PC-3 (cell line): ENCODE results near the gene CHD2. TPM values are rescaled to one million over a fixed set of nuclear protein-coding genes. Genes with fewer than 3 reads are reported as not detected.

ENCODE experiments used
- ATAC-seq: fragments of 200-7000 bp; cut with Tn5 transposase; 2 replicates; pipeline ENCODE4 v1.9.1; 2020; ENCODE audit warnings: mild to moderate bottlenecking, moderate library complexity
- BruUV-seq: library from RNA; stranded (reverse); fragments of 400-500 nt; replicated peaks from 2 replicates; lab custom pipeline; 2021; lab: Mats Ljungman, UMichigan
- CTCF ChIA-PET: fragments of 300-600 bp; sonication (Branson Sonifier 250); formaldehyde crosslinking; loops from one replicate; lab custom pipeline; 2022; ENCODE audit warnings: antibody characterized with exemption; lab: Charles Lee
- POLR2A ChIA-PET: fragments of 300-600 bp; sonication (Branson Sonifier 250); formaldehyde crosslinking; loops from one replicate; lab custom pipeline; 2022; ENCODE audit warnings: antibody characterized with exemption; ENCODE audit not compliant: unreplicated experiment; lab: Charles Lee
- DNase-seq: peaks from one replicate; pipeline ENCODE4 v3.0.0-alpha.2; 2015
- H2AFZ ChIP-seq: fragments of 300-600 bp; sonication (generic); 2 replicates; pipeline ENCODE4 v1.6.0; 2016; ENCODE audit warnings: antibody characterized with exemption, low read length
- H3F3A ChIP-seq: fragments of 300-600 bp; sonication (generic); one replicate; pipeline ENCODE4 v1.6.0; 2017; ENCODE audit warnings: antibody characterized with exemption, low read length, control low read depth, mild to moderate bottlenecking; ENCODE audit not compliant: unreplicated experiment
- H3K27ac ChIP-seq: fragments of 300-600 bp; sonication (generic); 2 replicates; pipeline ENCODE4 v1.5.1; 2016; ENCODE audit warnings: mild to moderate bottlenecking, low read length
- H3K27me3 ChIP-seq: fragments of 300-600 bp; sonication (generic); 2 replicates; pipeline ENCODE4 v1.6.1; 2016; ENCODE audit warnings: low read length, mixed read lengths
- H3K36me3 ChIP-seq: fragments of 300-600 bp; sonication (generic); 2 replicates; pipeline ENCODE4 v1.6.1; 2016; ENCODE audit warnings: low read depth, mixed run types, low read length, mixed read lengths
- H3K4me1 ChIP-seq: fragments of 300-600 bp; sonication (generic); 2 replicates; pipeline ENCODE4 v1.5.1; 2016; ENCODE audit warnings: low read length; ENCODE audit not compliant: insufficient read depth
- H3K4me2 ChIP-seq: fragments of 300-600 bp; sonication (generic); 2 replicates; pipeline ENCODE4 v1.6.0; 2016; ENCODE audit warnings: low read length
- H3K4me3 ChIP-seq: fragments of 300-600 bp; sonication (generic); 2 replicates; pipeline ENCODE4 v1.5.1; 2016; ENCODE audit warnings: mild to moderate bottlenecking, low read length, mixed read lengths
- H3K79me2 ChIP-seq: fragments of 300-600 bp; sonication (generic); 2 replicates; pipeline ENCODE4 v1.6.1; 2017; ENCODE audit warnings: low read length, mixed read lengths
- H3K9ac ChIP-seq: fragments of 300-600 bp; sonication (generic); 2 replicates; pipeline ENCODE4 v1.6.0; 2016; ENCODE audit warnings: mild to moderate bottlenecking, low read length
- H3K9me2 ChIP-seq: fragments of 300-600 bp; sonication (generic); replicated peaks from 2 replicates; pipeline ENCODE4 v1.6.1; 2016; ENCODE audit warnings: mixed run types, low read length, mixed read lengths
- H3K9me3 ChIP-seq: fragments of 300-600 bp; sonication (generic); 2 replicates; pipeline ENCODE4 v1.6.1; 2016; ENCODE audit warnings: low read length, mixed read lengths
- H4K20me1 ChIP-seq: fragments of 300-600 bp; sonication (generic); 2 replicates; pipeline ENCODE4 v1.6.1; 2016; ENCODE audit warnings: low read length, mixed read lengths
- CTCF ChIP-seq: fragments of 300-600 bp; sonication (generic); conservative IDR thresholded peaks from 2 replicates; pipeline ENCODE4 v1.5.1; 2017; ENCODE audit warnings: antibody characterized with exemption, low read depth, mild to moderate bottlenecking, low read length
- EZH2 ChIP-seq: fragments of 300-600 bp; sonication (generic); IDR thresholded peaks from one replicate; pipeline ENCODE4 v1.6.1; 2017; ENCODE audit warnings: antibody characterized with exemption, mild to moderate bottlenecking, low read length; ENCODE audit not compliant: unreplicated experiment
- EZH2phosphoT487 ChIP-seq: fragments of 300-600 bp; sonication (generic); IDR thresholded peaks from 2 replicates; pipeline ENCODE4 v1.6.1; 2018; ENCODE audit warnings: mild to moderate bottlenecking, antibody characterized with exemption, low read length, borderline replicate concordance
- intact Hi-C: fragments of 100-400 bp; cut with micrococcal nuclease; formaldehyde crosslinking; loops from 2 replicates; pipeline ENCODE4 v1.9.0; 2023
- total RNA-seq: library from RNA; depleted of rRNA; stranded (reverse); fragments of >200 nt; gene quantifications from 2 replicates; pipeline ENCODE4 v1.2.3, GENCODE V29; 2014

The CHD2 gene
- total RNA-seq, 1 experiment from 2014 or later, result 42.7 TPM

GRCh38 chr15:93017526-93017925, 117.4 kb downstream of the CHD2 start:
- ChIA-PET POLR2A (no interaction called here), CTCF (no interaction called here)
- no TSS peak for BruUV-seq

GRCh38 chr15:93018574-93018973, 118.5 kb downstream of the CHD2 start:
- H3K9ac ChIP-seq, result no peak overlapping the region
- no peak for DNase-seq
- ATAC-seq, result peak; percentile 27; the same call in 1 of the 2 replicates
- no peaks in the 10 kb centered on the region for H4K20me1 ChIP-seq
- no peaks in the 10 kb centered on the region for H3K27me3 ChIP-seq
- no peaks in the 10 kb centered on the region for H3F3A ChIP-seq
- POLR2A ChIA-PET, result no interaction called here
- TF ChIP-seq CTCF (peak; percentile 40; the same call in 1 of the 2 replicates), EZH2phosphoT487 (no peak)
- H3K4me1 ChIP-seq, result no peaks in the 10 kb centered on the region
- H3K79me2 ChIP-seq, result peaks cover 7% of the 10 kb centered on the region; the same call in 1 of the 2 replicates
- no TSS peak for BruUV-seq
- no peak overlapping the region for H3K4me2 ChIP-seq
- peaks cover 87% of the 10 kb centered on the region for H3K36me3 ChIP-seq
- H3K9me3 ChIP-seq, result no peaks in the 10 kb centered on the region
- H3K9me2 ChIP-seq, result no peaks in the 10 kb centered on the region
- H3K27ac ChIP-seq, result no peak overlapping the region
- CTCF ChIA-PET, result no interaction called here
- no peak overlapping the region for H3K4me3 ChIP-seq
- intact Hi-C loops, result loop anchor here (10.0 kb wide), 1 partner anchor 54 kb away; no protein-coding TSS in a partner anchor
- no peak overlapping the region for H2AFZ ChIP-seq

More at GRCh38 chr15:93017526-93017925, 117.4 kb downstream of the CHD2 start:
- TF ChIP-seq CTCF, result no peak
- TF ChIP-seq EZH2, result no peak
- no peak for TF ChIP-seq EZH2phosphoT487
- Histone ChIP-seq H3K4me3 (no peak overlapping the region), H3K4me2 (no peak overlapping the region), H3K9me2 (no peaks in the 10 kb centered on the region), H3F3A (no peaks in the 10 kb centered on the region), H3K27me3 (no peaks in the 10 kb centered on the region), H2AFZ (no peak overlapping the region), H3K9me3 (no peaks in the 10 kb centered on the region), H3K9ac (no peak overlapping the region), H3K79me2 (peaks cover 4% of the 10 kb centered on the region; the same call in 1 of the 2 replicates), H3K36me3 (peaks cover 89% of the 10 kb centered on the region), H3K4me1 (no peaks in the 10 kb centered on the region), H3K27ac (no peak overlapping the region), H4K20me1 (no peaks in the 10 kb centered on the region)
- intact Hi-C loops, result loop anchor here (10.0 kb wide), 1 partner anchor 53 kb away; no protein-coding TSS in a partner anchor
- ATAC-seq, result no peak
- no peak for DNase-seq

- POLR2A ChIA-PET, result no interaction called here
- no peaks in the 10 kb centered on the region for H4K20me1 ChIP-seq
- BruUV-seq, result no TSS peak
Measured at GRCh38 chr15:93019090-93019489, 119.0 kb downstream of the CHD2 start.

More at GRCh38 chr15:93019090-93019489, 119.0 kb downstream of the CHD2 start:
- CTCF ChIA-PET, result interaction anchor here (0.6 kb wide), 1 partner anchor 128 kb away, joined by 4 read pairs; no protein-coding TSS in a partner anchor
- Histone ChIP-seq H3K36me3 (peaks cover 88% of the 10 kb centered on the region), H3K9me3 (no peaks in the 10 kb centered on the region), H3K4me1 (no peaks in the 10 kb centered on the region), H3K79me2 (peaks cover 7% of the 10 kb centered on the region; the same call in 1 of the 2 replicates), H3F3A (no peaks in the 10 kb centered on the region), H3K9ac (no peak overlapping the region), H3K4me2 (no peak overlapping the region), H3K27ac (no peak overlapping the region), H2AFZ (no peak overlapping the region), H3K4me3 (no peak overlapping the region), H3K27me3 (no peaks in the 10 kb centered on the region), H3K9me2 (no peaks in the 10 kb centered on the region)
- ATAC-seq (no peak), DNase-seq (no peak)
- TF ChIP-seq EZH2phosphoT487 (no peak), CTCF (no peak), EZH2 (no peak)
- intact Hi-C loops, result loop anchor here (10.0 kb wide), 1 partner anchor 54 kb away; no protein-coding TSS in a partner anchor
